Kidney glomerular epithelial cell (primary cell): ENCODE results near the gene NHSL1.
"Not testable (repeated sequence)": the region's sequence is repeated elsewhere in the genome, so short reads cannot be mapped to it uniquely, and the experiment has no call there.

Experiments used
- DNase-seq: peaks from one replicate; lab custom pipeline; 2025; lab: John Stamatoyannopoulos, UW

The NHSL1 gene

DNA sequence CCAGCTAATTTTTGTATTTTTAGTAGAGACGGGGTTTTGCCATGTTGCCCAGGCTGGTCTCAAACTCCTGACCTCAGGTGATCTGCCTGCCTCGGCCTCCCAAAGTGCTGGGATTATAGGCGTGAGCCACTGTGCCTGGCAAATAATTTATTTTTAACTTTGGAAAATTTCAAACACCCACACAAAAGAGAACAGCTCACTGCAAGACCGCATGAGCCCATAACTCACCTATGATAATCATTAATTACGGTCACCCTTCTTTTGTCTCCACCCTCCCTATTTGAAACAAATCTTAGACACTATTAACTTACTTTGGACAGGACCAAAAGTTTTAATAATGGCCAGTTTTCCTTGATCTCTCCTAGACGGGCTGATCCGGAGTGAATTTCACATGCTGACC is 74.0 kb downstream of the NHSL1 start:
- not testable (repeated sequence) for DNase-seq

DNA sequence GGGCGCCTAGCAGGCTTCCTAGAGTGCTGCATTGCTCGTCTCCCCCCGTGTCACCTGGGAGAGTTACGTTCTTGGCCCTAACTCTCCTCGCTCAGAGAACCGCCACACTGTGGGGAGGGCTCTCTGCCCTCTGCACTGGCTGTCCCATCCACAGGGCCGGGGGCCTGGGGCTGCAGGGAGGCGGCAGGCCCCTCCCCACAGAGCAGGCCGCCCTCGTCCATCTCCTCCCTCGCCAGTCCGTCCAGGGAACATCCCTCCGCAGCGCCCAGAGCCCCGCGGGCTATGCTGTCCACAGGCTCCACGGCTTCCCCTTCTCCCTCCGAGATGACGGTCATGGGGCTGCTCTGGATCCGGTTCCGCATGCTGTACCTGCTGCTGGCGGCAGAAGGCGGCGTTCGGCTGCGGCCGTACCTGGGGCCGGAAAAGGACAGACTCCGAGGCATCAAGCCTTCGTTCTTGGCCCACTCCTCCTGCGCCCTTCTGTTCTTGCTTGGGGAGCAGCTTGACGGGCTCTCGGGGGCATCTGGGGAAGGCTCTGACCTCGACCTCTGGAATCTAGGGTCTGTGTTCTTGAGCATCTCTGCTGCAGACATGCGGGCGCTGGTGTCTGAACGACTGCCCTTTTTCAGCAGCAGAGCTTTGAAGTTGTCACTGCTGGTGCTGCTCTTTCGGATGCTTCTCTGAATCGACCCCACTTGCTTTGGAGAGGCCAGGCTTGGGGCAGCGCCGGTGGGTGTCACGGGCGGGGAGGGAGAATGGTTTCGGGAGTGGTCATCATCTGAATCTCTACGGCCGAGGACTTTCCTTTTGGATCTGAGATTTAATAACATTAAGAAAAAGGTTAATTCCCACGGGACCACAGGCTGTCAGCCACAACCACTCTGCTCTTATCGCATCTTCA is 75.0 kb downstream of the NHSL1 start:
- DNase-seq: no peak

DNA sequence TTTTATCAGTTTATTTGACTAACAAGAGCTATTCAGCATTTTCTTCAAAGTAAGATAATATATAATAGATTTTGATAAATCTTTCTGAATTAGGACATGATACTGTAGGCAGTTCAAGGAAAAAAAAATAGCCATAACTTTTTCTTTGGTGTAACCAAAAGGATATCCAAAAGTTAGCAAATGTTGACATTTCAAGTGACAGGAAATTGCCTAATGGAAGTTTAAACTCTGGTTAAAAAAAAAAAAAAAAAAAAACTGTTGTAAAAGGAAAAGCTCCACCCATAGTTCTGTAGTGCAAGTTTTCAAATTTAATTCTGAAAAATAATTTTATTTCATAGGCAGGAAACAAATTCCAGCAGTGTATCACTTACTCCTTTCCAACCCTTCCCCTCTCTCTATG is 76.4 kb downstream of the NHSL1 start:
- DNase-seq: no peak

- DNase-seq: no peak
These were observed 77.7 kb downstream of the NHSL1 start for GRCh38 chr6:138421608-138422007.

- no peak for DNase-seq
These were observed 78.2 kb downstream of the NHSL1 start for GRCh38 chr6:138421089-138421488.

DNA sequence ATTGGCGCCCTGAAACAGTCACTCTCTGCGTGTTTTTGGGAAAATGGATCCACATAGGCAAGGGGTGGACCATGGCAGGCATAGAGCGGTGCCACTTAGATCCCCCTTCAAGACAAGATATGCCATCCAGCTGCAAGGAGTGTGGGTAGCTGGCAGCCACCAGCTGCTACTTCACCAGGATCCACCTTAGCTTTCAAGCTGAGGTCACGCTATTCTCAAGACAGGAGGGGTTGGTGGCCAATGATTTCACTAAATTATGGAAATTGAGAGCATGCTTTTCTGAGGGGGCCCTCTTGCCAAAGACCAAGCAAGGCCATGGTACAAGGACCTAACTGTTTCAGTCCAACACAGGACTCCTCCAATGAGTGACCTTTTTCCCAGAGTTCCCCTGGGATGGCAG is 78.9 kb downstream of the NHSL1 start:
- DNase-seq: no peak

DNA sequence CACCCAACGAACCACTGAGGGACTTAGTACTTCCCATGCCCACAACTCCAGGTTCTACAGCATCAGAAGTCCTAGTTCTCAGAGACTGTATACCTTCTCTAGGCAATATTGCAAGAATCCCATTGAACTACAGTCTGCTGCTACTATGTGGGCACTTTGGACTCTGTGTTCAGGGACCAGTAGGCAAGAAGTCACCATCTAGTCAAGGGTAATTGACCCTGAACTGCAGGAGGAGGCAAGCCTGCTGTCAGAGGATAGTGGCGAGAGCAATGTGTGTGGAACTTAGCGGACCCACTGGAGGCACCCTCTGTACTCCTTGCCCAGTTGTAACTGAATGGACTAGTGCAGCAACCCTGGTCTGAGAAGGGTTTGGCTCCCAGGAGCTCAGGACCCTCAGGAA is 79.5 kb downstream of the NHSL1 start:
- DNase-seq: no peak

- DNase-seq: no peak
These were observed 81.1 kb downstream of the NHSL1 start for GRCh38 chr6:138418118-138418742.

DNA sequence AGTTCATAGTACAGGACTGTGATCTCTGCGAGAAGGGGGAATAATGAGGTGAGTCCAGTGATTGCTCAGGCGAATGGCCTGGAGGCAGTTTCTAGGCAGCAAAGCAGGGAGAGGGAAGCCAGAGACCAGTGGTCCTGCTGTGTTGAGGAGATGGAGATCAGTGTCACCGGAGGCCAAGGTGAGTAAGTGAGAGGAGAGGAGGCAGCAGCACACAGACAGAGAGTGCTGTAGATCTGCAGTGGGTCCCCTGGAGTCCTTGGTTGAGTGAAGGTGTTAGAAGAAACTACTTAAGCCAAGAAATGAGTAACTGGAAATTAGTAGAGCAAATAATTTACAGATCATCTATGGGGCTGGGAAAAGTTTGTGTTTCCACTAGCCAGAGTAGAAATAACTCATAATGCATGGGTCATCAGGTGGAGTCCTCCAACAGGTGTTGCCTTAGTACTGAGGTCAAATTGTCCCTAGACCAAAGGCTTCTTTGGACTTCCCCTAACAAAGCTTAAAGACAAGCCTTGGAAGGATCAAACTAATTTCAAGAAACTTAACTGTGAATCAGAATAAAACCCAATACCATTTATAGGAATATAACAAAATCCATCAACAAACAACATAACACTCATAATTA is 81.7 kb downstream of the NHSL1 start:
- DNase-seq: no peak

GRCh38 chr6:138416206-138416605 is 83.1 kb downstream of the NHSL1 start:
- DNase-seq: no peak

DNA sequence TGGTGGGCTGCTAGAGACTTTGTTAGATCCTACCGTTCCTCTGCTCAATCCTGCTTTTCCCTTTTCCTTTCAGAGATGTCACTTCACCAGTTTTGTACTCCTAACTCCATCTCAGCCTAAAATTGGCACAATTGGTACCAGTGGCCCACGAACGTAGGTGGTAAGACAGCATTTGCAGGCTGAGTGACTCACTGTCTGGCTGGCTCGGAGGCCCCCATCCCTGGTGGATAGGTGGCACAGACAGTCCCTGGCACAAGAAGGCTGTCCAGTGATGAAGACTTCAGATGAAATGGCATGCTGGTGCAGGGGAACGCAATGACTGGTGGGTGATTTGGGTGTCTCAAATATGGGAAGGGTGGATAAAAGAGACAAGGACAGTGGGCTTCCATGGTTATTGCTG is 84.2 kb downstream of the NHSL1 start:
- DNase-seq: no peak

DNA sequence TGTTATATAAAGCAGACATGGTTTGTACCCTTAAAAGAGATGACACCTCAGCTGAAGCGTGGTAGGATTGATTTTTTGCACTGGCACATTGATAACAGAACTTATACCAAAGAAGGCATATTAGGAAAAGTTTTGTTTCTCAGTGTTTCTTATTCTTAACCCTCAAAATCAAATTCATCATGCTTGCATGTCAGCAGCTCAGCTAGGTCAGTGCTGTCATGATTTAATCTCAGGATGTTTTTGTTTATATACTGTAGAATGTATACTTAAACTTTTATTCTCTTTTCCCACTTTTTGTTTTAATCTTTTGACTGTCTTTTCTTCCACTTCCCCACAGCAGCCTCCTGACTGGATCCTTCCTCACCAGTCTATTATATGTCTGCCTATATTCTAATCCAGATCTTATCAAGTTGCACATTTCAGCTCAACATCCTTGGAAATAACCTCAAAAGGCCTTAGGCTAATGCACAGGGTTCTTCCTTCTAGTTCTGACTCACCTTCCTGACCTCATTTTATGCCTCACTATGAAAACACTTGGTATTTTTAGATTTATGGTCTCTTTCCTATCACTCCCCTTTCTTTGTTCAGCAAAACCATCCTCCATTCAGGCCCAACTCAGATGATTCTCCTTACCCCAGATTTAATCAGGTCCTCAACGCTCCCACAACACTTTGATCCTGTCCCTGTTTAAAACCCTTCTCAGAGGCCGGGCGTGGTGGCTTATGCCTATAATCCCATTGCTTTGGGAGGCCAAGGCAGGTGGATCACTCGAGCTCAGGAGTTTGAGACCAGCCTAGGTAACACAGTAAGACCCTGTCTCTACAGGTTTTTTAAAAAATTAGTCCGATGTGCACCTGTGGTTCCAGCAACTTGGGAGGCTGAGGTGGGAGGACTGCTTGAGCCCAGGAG is 88.1 kb downstream of the NHSL1 start:
- peak; percentile 67 for DNase-seq

DNA sequence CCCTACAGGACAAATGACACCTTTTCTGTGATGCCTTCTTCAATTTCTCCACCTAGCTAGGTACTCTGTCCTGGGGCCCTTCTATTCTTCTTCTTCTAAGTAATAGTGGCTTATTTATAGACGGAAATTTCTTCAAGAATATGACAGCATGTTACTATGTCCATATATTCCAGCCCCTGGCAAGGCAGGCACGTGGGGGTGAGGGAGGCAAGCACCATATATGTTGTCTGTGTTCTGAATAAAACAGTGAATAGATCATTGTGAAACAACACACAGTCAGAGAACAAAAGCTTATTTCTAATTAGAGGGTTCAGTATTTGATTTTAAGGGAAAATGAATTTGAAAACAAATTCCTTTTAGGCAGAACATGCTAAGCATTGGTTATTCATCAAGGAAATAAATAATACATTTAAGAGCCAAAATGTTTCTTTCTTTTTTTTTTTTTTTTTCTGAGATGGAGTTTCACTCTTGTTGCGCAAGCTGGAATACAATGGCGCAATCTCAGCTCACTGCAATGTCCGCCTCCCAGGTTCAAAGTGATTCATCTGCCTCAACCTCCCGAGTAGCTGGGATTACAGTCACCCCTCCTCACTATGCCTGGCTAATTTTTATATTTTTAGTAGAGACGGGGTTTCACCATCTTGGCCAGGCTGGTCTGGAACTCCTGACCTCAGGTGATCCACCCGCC is 89.1 kb downstream of the NHSL1 start:
- no peak for DNase-seq

DNA sequence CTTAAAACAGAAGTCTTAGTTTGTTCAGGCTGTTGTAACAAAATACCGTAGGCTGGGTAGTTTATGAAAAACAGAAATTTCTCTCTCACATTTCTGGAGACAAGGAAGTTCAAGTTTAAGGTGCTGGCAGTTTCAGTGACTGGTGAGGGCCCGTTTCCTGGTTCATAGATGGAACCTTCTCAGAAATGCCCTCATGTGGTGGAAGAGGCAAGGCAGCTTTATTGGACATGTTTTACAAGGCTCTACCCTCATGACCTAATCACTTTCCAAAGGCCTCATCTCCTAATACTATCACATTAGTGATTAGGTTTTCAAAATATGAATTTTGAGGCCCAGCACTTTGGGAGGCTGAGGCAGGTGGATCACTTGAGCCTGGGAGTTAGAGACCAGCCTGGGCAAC is 92.9 kb downstream of the NHSL1 start:
- DNase-seq: no peak

- no peak for DNase-seq
These were observed 93.4 kb downstream of the NHSL1 start for GRCh38 chr6:138405816-138406413.

DNA sequence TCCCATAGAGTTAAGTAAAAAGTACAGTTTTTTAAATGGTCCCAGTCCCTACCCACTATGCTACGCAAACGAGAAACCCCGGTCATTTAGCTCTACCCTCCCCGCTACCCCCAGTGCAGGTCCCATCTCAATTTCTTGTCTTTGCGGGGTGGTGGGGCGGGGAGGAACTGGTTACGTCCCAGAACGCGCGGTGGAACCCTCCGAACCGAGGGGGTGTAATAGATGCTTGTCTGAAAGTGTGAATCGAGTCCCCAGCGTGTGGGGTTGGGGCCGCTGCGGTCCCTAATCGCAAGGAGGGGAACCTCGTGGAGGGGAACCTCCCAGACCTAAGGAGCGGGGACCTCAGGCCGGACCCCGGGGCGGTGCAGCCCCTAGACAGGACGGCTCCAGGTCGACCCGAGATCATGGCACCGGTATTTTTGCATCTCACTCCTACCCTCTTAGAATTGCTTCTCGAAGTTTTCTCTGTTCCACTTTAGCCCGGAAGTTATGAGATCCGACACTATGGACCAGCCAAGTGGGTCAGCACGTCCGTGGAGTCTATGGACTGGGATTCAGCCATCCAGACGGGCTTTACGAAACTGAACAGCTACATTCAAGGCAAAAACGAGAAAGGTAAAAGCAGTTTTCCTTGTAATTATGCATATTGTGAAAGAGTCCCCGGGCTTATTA is 94.5 kb downstream of the NHSL1 start:
- no peak for DNase-seq

GRCh38 chr6:138403801-138404665 is 95.3 kb downstream of the NHSL1 start, which contains the start of gene HEBP2:
TSS of gene HEBP2 (plus strand) at chr6:138404223. CDS start at chr6:138404496, 273 bp downstream.
- peak; percentile 78 for DNase-seq

DNA sequence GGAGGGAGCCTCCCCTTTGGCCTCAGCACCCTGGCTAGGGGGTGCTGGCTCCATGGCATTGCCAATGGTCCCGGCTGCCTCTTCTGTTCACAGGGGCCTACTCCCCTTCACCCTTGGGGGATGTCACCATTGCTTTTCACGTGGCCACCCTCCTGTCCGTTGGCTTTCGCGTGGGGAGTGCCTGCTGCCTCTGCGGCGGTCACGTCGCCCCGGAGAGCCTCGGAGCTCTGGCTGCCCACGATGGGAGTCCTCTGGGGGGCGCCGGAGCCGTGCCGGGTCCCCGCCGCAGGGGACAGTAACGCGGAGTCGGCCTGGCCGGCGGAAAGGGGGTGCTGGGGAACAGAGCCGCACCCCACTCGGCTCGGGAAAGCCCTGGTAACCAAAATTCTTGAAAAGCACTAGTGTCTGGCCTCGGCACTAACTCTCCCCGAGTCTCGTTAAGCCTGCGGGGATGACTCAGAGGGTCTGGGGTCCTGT is 95.9 kb downstream of the NHSL1 start:
- DNase-seq: no peak

- no peak for DNase-seq
These were observed 96.5 kb downstream of the NHSL1 start for GRCh38 chr6:138402838-138403187.
